IPS-NIHi7 (cell line): ENCODE data around the gene C2orf68.
"Not testable (repeated sequence)": the region's sequence is repeated elsewhere in the genome, so short reads cannot be mapped to it uniquely, and the experiment has no call there.

ENCODE experiments used
- DNase-seq: peaks from one replicate; pipeline ENCODE4 v3.0.0; 2012; ENCODE audit warnings: mixed read lengths; ENCODE audit errors: extremely low spot score

C2orf68 gene

DNA sequence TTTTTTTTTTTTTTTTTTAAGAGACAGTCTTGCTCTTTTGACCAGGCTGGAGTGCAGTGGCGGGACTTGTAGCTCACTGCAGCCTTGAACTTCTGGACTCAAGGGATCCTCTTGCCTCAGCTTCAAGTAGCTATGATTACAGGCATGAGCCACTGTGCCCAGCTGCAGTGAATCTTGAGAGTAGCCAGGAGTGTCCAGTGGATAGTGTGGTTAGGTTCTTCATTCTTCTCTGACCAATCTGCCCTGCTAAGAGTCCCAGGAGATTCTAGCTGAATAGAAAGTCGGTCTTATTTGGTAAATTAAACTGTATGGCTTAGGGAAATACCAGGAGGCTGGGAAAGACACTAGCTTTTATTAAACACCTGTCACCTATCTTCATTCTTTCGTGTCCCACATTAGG lies 19.4 kb upstream of the C2orf68 start:
- no peak for DNase-seq

DNA sequence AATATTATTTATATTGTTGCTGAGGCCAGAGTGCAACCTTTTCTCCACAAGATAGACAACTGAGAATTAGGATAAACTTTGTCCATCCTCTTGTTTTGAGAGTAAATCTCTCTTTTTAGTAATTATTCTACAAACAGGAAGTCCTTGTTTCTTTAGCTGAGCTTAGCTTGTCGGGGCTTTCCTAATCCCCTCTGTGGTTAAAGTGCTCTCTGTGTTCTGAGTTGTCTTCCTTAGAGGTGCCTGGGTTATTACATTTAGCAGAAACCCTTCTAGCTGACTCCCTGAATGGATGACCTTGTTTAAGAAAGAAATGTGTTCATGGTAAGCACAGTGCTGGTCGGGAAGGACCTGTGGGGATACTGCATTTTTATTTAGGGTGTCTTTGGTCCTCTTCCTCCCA lies 16.8 kb upstream of the C2orf68 start:
- no peak for DNase-seq

DNA sequence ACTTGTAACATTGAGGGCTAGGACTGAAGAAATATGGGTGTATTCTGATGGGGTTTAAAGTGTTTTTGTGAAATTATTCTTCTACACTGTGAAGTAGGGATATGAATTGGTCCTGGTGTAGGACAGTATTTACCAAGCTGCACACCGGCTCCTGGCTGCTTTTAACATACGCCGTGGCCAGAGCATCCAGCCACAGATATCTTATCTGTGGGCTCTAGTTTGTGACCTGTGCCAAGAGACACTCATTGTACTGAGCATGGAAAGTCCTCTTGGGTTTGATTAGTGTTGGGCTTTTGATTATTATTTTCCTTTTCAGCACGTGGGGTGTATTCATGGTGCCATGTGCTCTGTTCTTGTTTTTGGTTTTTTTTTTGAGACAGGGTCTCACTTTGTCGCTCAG lies 12.1 kb upstream of the C2orf68 start:
- no peak for DNase-seq

DNA sequence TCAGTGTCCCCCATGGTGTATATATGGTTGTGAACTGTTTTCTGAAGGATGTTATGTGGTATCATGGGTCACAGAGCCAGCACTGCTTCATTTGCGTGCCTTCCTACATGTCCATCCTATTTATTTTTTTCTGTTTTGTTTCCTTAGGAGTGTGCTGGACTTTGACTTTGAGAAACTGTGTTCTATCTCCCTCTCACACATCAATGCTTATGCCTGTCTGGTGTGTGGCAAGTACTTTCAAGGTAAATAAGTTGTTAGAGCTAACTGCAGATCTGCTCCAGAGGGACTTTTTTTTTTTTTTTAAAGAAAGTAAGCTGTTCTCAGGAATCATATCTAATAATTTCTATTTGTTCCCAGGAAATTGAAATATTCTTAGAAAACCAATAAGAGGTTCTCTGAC lies 9.5 kb upstream of the C2orf68 start:
- no peak for DNase-seq

DNA sequence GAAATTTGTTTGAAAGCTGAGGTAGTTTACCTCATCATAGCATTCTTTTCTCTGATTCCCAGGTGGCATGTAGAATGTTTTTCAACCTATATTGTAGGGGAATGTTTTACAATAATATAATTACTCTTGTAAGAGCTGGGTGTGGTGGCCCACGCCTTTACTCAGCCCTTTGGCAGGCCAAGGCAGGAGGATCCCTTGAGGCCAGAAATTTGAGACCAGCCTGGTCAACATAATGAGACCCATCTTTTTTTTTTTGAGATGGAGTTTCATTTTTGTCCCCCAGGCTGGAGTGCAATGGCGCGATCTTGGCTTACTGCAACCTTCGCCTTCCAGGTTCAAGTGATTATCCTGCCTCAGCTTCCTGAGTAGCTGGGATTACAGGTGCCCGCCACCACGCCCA lies 7.8 kb upstream of the C2orf68 start:
- no peak for DNase-seq

GRCh38 chr2:85617723-85618122 lies 5.9 kb upstream of the C2orf68 start:
- not testable (repeated sequence) for DNase-seq

- no peak for DNase-seq
These were observed 3.5 kb upstream of the C2orf68 start for GRCh38 chr2:85615413-85615728.

- not testable (repeated sequence) for DNase-seq
These were observed 2.9 kb upstream of the C2orf68 start for GRCh38 chr2:85614757-85615156.

DNA sequence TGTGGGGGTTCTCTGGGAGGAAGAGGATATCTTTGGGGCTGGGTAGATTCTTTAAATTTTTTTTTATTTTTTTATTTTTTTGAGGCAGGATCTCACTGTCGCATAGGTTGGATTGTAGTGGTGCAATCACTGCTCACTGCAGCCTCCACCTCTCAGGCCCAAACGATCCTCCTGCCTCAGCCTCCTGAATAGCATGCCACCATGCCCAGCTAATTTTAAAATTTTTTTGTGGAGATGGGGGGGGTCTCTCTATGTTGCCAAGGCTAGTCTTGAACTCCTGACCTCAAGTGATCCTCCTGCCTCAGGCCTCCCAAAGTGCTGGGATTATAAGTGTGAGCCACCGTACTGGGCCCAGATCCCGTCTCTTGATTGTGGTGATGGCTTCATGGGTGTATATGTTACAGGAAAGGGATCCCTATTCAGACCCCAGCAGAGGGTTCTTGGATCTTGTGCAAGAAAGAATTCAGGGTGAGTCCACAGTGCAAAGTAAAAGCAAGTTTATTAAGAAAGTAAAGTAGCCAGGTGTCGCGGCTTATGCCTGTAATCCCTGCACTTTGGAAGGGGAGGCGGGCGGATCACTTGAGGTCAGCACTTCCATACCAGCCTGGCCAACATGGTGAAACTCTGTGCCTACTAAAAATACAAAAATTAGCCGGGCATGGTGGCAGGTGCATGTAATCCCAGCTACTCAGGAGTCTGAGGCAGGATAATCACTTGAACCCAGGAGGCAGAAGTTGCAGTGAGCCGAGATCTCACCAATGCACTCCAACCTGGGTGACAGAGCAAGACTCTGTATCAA lies 2.0 kb upstream of the C2orf68 start:
- DNase-seq, result no peak

- no peak for DNase-seq
These were observed 605 bp downstream of the C2orf68 start for GRCh38 chr2:85611217-85611704.

- DNase-seq, result no peak
These were observed 4.3 kb downstream of the C2orf68 start for GRCh38 chr2:85607268-85608215.

DNA sequence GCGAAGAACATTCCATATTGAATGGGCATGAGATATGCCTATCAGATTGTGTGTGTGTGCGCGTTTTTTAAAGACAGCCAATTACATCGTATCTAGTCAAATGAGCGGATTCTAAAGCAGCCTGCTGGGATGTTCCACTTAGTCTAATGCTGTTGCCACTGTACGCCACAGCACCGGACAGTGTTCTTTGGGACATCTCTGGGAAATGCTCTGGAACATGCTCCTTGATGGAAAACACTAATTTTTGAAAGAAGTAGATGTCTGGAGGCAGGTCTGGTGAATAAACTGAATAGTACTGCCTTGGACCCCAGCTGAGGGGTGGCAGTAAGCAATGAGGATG lies 5.8 kb downstream of the C2orf68 start:
- no peak for DNase-seq

GRCh38 chr2:85605406-85606115 lies 6.3 kb downstream of the C2orf68 start:
- no peak for DNase-seq

DNA sequence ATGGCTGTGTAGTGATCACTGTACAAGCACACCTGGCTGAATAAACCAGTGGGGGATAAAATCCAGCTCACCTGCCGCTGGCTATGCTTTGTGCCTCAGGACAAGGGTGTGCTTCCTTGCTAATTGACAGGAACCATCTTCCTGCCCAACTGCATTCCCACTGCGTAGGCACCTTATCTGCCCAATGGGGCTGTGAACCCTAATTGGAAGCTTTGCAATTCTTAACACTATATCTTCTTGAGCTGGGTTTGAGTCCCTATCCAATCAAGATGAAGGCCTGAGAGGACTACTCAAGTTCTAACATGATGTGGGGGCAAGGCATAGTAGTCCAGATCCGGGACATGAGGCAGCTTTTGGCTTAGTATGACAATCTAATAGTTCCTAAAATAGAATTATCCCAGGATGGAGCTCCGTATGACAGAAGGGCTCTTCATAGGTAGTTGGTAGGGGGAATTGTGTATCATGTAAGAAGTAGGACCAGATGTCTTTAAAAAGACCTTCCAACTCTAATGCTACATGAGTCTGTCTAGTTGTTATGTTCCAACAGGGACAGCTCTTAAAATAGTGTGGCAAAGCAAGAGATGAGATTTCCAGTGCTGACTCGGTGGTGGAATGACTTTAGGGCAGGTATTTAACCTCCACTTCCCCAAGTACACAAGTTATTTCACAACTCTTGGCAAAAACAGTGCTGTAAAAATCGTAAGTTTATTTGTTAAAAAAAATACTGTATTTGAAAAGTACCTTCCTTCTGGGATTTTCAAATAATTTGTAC lies 7.1 kb downstream of the C2orf68 start:
- DNase-seq, result no peak

GRCh38 chr2:85604133-85604444 lies 7.8 kb downstream of the C2orf68 start:
- DNase-seq, result not testable (repeated sequence)

DNA sequence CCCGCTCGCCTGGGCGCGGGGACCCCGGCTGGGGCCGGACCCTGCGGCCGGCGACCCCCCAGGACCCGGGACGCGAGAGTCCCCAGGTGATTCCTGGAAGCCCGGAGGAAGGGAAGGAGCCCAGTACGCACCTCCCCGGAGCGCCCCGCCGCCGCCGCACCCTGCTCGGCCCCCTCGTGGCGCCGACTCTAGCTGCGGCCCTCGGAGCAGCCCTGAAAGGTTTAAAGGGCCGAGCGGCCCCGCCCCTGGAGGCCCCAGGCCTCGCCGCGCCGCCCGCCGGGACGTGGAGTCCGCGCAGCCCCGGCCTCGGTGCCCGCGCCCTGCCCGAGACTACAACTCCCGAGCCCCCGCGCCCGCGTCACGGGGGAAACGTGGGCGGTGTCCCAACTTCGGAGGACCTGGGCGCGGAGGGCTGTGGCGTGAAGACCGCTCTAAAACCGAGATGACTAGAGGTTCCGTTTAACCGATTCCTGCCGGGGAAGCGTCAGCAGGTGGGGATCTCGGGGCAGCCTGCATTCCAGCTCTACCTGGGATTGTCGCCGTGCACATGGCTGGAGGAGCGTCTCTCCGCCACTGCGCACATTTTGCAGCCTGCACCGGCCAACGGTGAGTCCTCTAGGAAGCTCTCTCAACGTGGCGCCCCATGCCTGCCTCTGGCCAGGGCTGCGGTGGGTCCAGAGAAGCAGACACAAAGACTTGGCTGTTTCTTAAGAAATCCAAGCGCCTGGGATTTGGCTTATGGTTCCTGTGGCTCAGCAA lies 9.2 kb downstream of the C2orf68 start, which contains the start of gene TMEM150A:
Gene TMEM150A (minus strand): TSS at position 223 of the 759 bp plus-strand sequence. CDS start 750 bp downstream, outside the sequence.
- peak; percentile 88 for DNase-seq

DNA sequence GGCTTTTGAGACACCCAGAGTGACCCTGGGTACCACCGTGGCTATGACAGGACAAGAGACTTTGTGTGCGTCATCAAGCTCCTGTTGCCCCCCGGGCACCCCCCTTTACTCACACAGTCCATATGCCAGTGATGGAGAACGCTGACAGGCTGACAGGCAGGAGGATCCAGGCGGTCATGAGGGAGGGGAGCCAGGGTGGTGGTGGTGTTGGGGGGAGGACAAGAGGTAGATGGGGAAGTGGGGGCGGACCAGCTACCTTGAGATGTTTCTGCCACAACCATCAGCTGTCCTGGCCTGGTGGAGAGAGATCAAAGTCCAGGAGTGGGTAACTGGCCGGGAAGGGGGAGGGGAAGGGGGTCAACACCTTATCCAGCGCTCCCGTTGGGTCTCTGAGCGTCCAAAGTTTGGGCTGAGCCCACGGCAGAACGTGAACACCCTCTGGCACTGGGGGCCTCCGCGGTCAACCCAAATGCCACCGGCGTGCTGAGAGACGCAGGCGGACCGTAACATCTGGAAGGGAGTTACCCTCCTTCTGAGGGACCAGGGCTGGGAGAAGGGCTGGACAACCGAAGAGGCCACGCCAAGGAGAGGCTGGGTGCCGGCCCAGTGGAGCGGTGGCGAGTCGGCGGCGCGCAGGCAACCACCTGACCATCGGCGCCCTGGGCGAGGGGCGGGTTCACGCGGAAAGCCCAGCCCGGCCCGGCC lies 9.9 kb downstream of the C2orf68 start:
- DNase-seq, result peak; percentile 66

DNA sequence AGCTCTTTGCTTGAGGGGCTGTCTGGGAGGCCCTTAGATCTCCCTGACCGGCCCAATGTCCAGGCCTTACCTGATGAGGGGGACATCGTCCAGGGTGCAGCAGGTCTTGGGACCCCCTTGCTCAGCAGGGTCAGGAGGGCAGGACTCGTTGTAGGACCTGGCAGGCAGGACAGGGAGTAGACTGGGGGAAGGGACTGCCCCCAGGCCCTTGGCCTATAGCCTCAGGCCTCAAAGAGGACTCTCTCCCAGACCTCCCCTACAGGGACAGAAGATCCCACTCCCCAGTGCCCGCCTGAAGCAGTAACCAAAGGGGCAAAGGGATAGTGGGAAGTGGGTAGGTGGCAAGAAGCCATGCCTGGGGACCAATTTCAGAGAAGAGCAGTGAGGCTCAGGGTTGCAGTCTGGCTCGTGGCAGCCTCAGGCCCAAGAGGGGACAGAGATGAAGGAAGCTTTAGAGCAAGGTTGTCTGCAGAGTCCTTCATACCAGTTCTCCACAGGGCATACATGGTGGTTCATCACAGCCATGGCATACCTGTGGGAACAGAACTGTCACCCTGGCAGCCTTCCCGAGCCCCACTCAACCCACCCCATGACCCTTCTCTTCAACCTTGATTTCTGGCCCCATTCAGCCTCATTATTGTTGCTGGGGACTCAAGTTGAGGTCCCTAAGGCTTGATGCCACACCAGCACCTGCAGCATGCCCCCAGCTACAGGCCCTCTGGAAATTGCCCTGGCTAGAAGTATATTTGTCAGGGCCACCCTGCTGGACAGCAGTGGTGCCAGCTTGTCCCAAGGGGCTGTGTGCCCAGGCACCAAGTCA lies 10.7 kb downstream of the C2orf68 start:
- no peak for DNase-seq

DNA sequence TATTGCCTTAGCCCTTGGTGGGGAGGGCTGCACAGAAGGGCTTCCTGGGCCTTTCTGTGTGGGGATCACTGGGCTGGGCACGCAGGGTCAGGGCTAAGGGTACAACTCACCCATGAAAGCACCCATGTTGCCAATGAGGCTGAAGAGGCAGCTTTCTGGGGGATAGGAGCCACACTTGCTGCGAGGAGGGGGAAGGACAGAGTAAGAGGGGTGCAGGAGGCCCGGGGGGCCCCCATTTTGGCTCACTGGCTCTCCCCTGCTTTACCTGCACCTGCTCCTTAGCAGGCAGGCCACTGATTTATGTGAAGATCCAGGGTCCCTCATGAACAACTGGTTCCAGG lies 11.7 kb downstream of the C2orf68 start:
- no peak for DNase-seq
